Measurements from ENCODE around the gene IL15.

GRCh38 chr4:141638230-141638629, 1.8 kb downstream of the IL15 start:
- TF ChIP-seq CTCF (IDR thresholded peaks at IDR 0.05; ENCODE audit: low read depth, low read length, poor library complexity, severe bottlenecking) (no peak), EZH2phosphoT487 (IDR thresholded peaks at IDR 0.05; ENCODE audit: borderline replicate concordance, low read length) (no peak)

Measured in DOHH2 (cell line).